Right lobe of liver (tissue), 6 donors: ENCODE measurements around the gene DDX24. TPM values are rescaled to one million over a fixed set of nuclear protein-coding genes. Genes with fewer than 3 reads are reported as not detected.
A peak's percentile ranks its signal among the peaks of the same experiment; 100 is the strongest.

Experiments used
- ATAC-seq, 4 donors: fragments of 200-7000 bp; cut with Tn5 transposase; one replicate each; pipeline ENCODE4 v1.9.1; 2020; ENCODE audit warnings: mild to moderate bottlenecking in 4 of 4, moderate library complexity in 4 of 4
- DNase-seq, 3 donors: peaks; one replicate each; pipeline ENCODE4 v3.0.0-alpha.2; 2020
- H3K27ac ChIP-seq, 3 donors: fragments of 200-600 bp; one replicate each; pipeline ENCODE4 v1.8.0; 2022
- H3K27me3 ChIP-seq, 2 donors: fragments of 200-600 bp; one replicate each; pipeline ENCODE4 v1.8.0; 2022
- H3K36me3 ChIP-seq, 4 donors: fragments of 200-600 bp; sonication (generic) in 1 of 4; one replicate each; pipeline versions ENCODE4 v1.5.1 to v1.8.0; 2017 to 2022; ENCODE audit warnings: control low read depth in 1 of 4
- H3K4me1 ChIP-seq, 4 donors: fragments of 200-600 bp; sonication (generic) in 1 of 4; one replicate each; pipeline versions ENCODE4 v1.5.1 to v1.8.0; 2017 to 2022; ENCODE audit warnings: control low read depth in 1 of 4
- H3K4me3 ChIP-seq, 3 donors: fragments of 200-600 bp; one replicate each; pipeline ENCODE4 v1.8.0; 2022
- H3K9me3 ChIP-seq, 4 donors: fragments of 200-600 bp; sonication (generic) in 1 of 4; one replicate each; pipeline versions ENCODE4 v1.5.1 to v1.8.0; 2017 to 2022; ENCODE audit warnings: control low read depth in 1 of 4
- POLR2A ChIP-seq: fragments of 450-650 bp; IDR thresholded peaks from one replicate; pipeline ENCODE4 v1.6.1; 2017; ENCODE audit warnings: antibody characterized with exemption, mild to moderate bottlenecking
- WGBS: methylation state at CpG from one replicate; pipeline ENCODE4 v1.1.6; 2018; ENCODE audit warnings: low coverage, low lambda C conversion rate; ENCODE audit not compliant: insufficient coverage; ENCODE audit errors: missing lambda C conversion rate; 5-methylcytosine and 5-hydroxymethylcytosine counted together
- intact Hi-C, 2 donors: fragments of 100-400 bp; cut with DNase I; formaldehyde crosslinking; loops; one replicate each; pipeline versions ENCODE4 v1.11.2 to v1.14.1; 2022
- total RNA-seq, 6 experiments: library from RNA; depleted of rRNA in 2 of 6; stranded (reverse); fragments of >200 nt in 2 of 6; fragmentation: NEBNext Ultra II Directional in 3 of 6; extraction: Animal tissue kit (Norgen Biotek cat#: 25700) in 3 of 6; gene quantifications; one replicate each; pipeline versions ENCODE4 v1.1.0 to v1.2.4, GENCODE V29; 2016 to 2023
- TF ChIP-seq, protein P1 (sequence below), 4 donors: fragments of 200-600 bp in 3 of 4; fragments of 450-650 bp in 1 of 4; IDR thresholded peaks; one replicate each; pipeline versions ENCODE4 v1.5.1 to v1.8.0; 2016 to 2022; ENCODE audit warnings: antibody characterized with exemption in 4 of 4, mild to moderate bottlenecking in 2 of 4
- donor health status: DM: no; HTN: yes; CAD: no.
- donor health status: DM: no; HTN: no; CAD: no.
- donor health status: DM: no; HTN: no; CAD: no.
- donor health status: DM: no; HTN: yes; CAD: no.
- donor health status: DM: no; HTN: yes; CAD: no.

The DDX24 gene
- total RNA-seq, 6 experiments from 2014 or later, result 47.8 to 74.0 (median 63.6) TPM

DNA sequence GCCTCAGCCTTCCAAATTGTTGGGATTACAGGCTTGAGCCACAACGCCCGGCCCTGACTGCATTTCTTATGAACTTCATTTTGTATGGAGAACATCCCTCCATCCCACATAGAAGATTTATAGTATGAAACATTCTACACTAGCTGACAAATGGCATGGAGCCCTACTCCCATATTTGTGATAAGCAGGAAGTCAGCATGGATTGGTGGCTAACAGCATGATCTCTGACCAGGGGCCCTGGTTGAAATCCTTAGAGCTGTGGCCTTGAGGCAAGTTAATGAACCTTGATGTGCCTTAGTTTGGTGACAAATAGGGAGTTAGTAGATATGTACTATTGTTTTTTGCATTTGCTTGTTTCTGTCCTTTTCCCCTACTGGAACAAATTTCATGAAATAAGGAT is 12.4 kb upstream of the DDX24 start:
- WGBS, result 95% methylated on average over 2 of the region's 2 CpGs
- no peak for DNase-seq
- ATAC-seq, result no peak

DNA sequence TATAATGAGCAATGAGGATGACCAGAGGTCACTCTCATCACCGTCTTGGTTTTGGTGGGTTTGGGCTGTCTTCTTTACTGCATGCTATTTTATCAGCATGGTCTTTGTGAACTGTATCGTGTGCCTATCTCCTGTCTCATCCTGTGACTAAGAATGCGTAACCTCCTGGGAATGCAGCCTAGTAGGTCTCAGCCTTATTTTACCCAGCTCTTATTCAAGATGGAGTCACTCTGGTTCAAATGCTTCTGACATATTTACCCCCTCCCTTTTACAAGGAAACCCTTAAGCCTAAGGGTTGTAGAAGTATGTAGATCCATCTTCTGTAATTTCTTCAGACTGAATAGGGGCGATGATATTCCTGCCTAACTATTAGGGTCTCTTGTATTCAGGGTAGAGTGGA is 8.5 kb upstream of the DDX24 start:
- TF ChIP-seq, protein P1, sequence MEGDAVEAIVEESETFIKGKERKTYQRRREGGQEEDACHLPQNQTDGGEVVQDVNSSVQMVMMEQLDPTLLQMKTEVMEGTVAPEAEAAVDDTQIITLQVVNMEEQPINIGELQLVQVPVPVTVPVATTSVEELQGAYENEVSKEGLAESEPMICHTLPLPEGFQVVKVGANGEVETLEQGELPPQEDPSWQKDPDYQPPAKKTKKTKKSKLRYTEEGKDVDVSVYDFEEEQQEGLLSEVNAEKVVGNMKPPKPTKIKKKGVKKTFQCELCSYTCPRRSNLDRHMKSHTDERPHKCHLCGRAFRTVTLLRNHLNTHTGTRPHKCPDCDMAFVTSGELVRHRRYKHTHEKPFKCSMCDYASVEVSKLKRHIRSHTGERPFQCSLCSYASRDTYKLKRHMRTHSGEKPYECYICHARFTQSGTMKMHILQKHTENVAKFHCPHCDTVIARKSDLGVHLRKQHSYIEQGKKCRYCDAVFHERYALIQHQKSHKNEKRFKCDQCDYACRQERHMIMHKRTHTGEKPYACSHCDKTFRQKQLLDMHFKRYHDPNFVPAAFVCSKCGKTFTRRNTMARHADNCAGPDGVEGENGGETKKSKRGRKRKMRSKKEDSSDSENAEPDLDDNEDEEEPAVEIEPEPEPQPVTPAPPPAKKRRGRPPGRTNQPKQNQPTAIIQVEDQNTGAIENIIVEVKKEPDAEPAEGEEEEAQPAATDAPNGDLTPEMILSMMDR (IDR thresholded peaks at IDR 0.05), result no peak
- no peak for TF ChIP-seq POLR2A
- intact Hi-C loops, result no loop called here
- 83% methylated on average over 4 of the region's 4 CpGs for WGBS

More for the DNA sequence above, 12.4 kb upstream of the DDX24 start:
- no peak for TF ChIP-seq POLR2A
- TF ChIP-seq, protein P1 (IDR thresholded peaks at IDR 0.05), result no peak
- intact Hi-C loops, result no loop called here
- Histone ChIP-seq H3K27me3 (no peaks in the 10 kb centered on the region), H3K4me1 (no peaks in the 10 kb centered on the region), H3K4me3 (no peak overlapping the region), H3K27ac (no peak overlapping the region), H3K9me3 (no peaks in the 10 kb centered on the region), H3K36me3 (no peaks in the 10 kb centered on the region)

GRCh38 chr14:94088516-94088915 is 7.5 kb upstream of the DDX24 start:
- Histone ChIP-seq H3K36me3 (no peaks in the 10 kb centered on the region), H3K27me3 (no peaks in the 10 kb centered on the region), H3K27ac (no peak overlapping the region), H3K9me3 (no peaks in the 10 kb centered on the region), H3K4me1 (no peaks in the 10 kb centered on the region), H3K4me3 (no peak overlapping the region)
- intact Hi-C loops, result no loop called here
- DNase-seq, result no peak
- TF ChIP-seq POLR2A, result no peak
- TF ChIP-seq, protein P1 (IDR thresholded peaks at IDR 0.05), result no peak
- ATAC-seq, result no peak
- WGBS, result 89% methylated on average over 5 of the region's 5 CpGs

More for the DNA sequence above, 8.5 kb upstream of the DDX24 start:
- Histone ChIP-seq H3K4me3 (no peak overlapping the region), H3K4me1 (no peaks in the 10 kb centered on the region), H3K36me3 (no peaks in the 10 kb centered on the region), H3K9me3 (no peaks in the 10 kb centered on the region), H3K27ac (no peak overlapping the region), H3K27me3 (no peaks in the 10 kb centered on the region)
- DNase-seq, result no peak
- no peak for ATAC-seq

DNA sequence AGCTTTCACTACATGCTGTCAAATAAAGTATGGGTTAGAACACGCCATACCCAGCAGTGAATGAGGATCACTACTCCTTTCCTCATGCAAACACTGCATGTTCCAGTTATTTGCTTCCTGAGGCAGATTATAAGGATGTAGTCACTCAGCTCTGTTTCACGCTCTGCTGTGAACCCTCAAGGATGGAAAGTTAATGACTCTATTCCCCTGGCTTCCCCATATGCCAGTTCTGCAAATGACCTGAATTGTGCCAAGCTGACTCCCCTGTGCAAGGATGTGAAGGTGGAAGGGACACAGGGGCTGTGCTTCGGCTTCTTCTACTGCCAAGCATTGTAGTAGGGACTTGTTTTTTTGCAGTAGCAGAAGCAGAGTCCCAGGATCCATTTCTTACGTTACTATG is 6.9 kb upstream of the DDX24 start:
- TF ChIP-seq, protein P1 (IDR thresholded peaks at IDR 0.05), result no peak
- no peak for TF ChIP-seq POLR2A
- Histone ChIP-seq H3K4me1 (no peaks in the 10 kb centered on the region), H3K9me3 (no peaks in the 10 kb centered on the region), H3K4me3 (no peak overlapping the region), H3K27ac (no peak overlapping the region), H3K36me3 (no peaks in the 10 kb centered on the region), H3K27me3 (no peaks in the 10 kb centered on the region)
- intact Hi-C loops, result no loop called here
- WGBS, result 85% methylated on average over 2 of the region's 4 CpGs
- no peak for DNase-seq
- ATAC-seq, result no peak

- peaks cover 0 to 19% (median 3%) of the 10 kb centered on the region in 4 donors for H3K36me3 ChIP-seq
- intact Hi-C loops, result no loop called here
- DNase-seq (no peak), ATAC-seq (peak; percentile 11 to 39 (median 18))
- WGBS, result 4% methylated on average over 19 of the region's 19 CpGs
- peaks cover 0 to 33% (median 4%) of the 10 kb centered on the region in 4 donors for H3K4me1 ChIP-seq
- TF ChIP-seq POLR2A, result no peak
- TF ChIP-seq, protein P1 (IDR thresholded peaks at IDR 0.05), result no peak
- H3K4me3 ChIP-seq, result peak overlapping the region; percentile 81 to 96 (median 92)
- no peaks in the 10 kb centered on the region for H3K9me3 ChIP-seq
- peak overlapping the region in 2 of 3 donors; percentile 45 to 89 for H3K27ac ChIP-seq
- H3K27me3 ChIP-seq, result no peaks in the 10 kb centered on the region
These were observed 401 bp upstream of the DDX24 start for GRCh38 chr14:94081386-94081820.
